Mesenteric fat pad (tissue), 1 donor: Measurements from ENCODE around the gene RNF112. TPM values are rescaled to one million over a fixed set of nuclear protein-coding genes. Genes with fewer than 3 reads are reported as not detected.
"Not testable (repeated sequence)": the region's sequence is repeated elsewhere in the genome, so short reads cannot be mapped to it uniquely, and the experiment has no call there.

ENCODE experiments used
- DNase-seq: peaks from one replicate; pipeline ENCODE4 v3.0.0-alpha.2; 2020; ENCODE audit warnings: low spot score
- total RNA-seq: library from RNA; stranded (reverse); fragmentation: NEBNext Ultra II Directional; extraction: Animal tissue kit (Norgen Biotek cat#: 25700); gene quantifications from one replicate; pipeline ENCODE4 v1.2.1, GENCODE V29; 2021
- donor health status: DM: yes; HTN: yes; CAD: no.

RNF112 gene
- total RNA-seq, 1 donor from 2014 or later, result 3.9 TPM

- no peak for DNase-seq
Observed at GRCh38 chr17:19443148-19443547, 32.1 kb downstream of the RNF112 start.

DNA sequence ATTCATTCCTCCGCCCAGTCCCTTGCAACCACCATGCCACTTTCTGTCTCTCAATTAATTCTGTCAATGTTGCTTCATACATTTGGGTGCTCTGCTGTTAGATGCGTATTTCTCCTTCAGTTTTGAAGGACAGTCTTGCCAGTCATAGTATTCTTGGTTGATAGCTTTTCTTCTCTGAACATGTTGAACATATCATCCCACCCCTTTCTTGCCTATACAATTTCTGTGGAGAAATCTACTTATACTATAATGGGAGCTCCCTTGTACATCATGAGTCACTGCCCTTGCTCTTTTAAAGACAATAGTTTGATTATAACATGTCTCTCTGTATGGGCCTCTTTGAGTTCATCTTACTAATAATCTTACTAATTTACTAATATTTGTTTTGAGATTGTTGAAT is 34.1 kb downstream of the RNF112 start:
- no peak for DNase-seq

GRCh38 chr17:19446577-19446976 is 35.5 kb downstream of the RNF112 start:
- not testable (repeated sequence) for DNase-seq

DNA sequence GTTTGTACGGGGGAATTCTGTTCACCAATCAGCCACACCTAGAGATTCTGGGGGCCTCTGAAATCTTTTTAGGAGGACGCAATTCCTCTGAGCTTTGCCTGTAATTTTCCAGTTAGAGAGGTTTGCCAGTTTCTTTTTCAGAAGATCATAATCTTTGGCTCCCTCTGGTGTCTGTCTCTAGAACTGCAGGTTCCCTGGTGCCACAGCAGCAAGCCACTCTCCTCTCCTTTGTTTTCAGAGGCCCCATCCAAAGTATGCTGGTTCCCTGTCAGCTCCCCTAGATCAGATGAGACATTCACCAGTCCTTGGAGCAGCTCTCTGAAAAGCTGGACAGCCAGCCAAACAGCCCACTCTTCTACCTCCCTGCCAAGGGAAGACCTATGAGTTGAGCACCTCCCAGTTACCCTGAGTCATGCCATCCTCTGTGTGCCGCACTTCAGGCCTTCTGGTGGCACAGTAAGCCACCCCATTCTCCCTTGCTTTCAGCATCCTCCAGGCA is 36.1 kb downstream of the RNF112 start:
- DNase-seq, result no peak

- DNase-seq, result no peak
Observed at GRCh38 chr17:19448341-19449268, 37.6 kb downstream of the RNF112 start.

GRCh38 chr17:19449656-19450055 is 38.6 kb downstream of the RNF112 start:
- DNase-seq, result no peak

- peak; percentile 53 for DNase-seq
Observed at GRCh38 chr17:19453296-19453695, 42.3 kb downstream of the RNF112 start.

- no peak for DNase-seq
Observed at GRCh38 chr17:19454074-19454473, 43.0 kb downstream of the RNF112 start.

DNA sequence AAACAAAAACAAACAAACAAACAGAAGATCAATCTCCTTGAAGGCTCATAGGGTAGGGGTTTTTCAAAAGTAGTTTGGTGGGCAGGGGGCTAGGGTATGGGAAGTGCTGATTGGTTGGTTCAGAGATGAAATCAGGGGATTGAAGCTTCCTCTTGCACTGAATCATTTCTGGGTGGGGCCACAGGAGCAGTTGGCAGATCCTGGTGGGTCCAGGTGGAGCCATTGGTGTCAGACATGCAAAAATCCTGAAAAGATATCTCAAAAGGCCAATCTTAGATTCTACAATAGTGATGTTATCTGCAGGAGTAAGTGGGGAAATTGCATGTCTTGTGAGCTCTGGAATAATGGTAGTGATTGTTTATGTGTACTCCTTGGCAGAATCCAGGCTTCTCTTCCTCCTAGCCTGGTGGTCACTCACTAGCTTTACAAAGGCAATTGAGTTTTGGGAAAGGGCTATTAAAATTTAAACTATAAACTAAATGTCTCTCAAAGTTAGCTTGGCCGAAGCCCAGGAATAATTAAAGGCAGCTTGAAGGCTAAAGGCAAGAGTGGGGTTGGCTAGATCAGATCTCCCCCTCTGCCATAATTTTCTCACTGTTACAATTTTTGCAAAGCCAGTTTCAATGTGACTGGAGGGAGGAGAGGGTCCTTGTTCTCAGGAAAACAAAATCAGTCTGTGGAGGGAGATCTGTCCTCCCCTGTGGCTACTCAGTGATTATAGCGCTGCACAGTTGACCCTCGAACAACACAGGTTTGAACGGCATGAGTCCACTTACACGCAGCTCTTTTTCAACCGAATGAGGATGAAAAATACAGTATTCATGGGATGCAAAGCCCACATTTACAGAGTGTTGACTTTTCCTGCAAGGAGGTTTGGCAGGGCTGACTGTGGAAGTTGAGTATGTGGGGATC is 45.2 kb downstream of the RNF112 start:
- peak; percentile 14 for DNase-seq

DNA sequence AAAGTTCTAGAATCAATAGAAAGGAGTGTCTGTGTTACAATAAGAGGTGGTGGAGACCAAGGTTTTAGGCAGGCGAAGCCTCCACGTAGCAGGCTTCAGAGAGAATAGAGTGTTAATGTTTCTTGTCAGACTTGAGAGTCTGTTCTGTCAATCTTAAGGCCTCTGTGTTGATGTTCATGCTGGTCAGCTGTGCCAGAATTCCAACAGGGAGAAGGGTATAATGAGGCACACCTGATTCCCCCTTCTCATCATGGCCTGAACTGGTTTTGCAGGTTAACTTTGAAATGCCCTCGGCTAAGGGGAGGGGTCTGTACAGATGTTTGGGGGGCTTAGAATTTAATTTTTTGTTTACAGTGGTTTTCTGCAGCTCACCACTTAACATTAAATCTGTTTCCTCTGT is 46.0 kb downstream of the RNF112 start:
- DNase-seq, result no peak

GRCh38 chr17:19457830-19458271 is 46.8 kb downstream of the RNF112 start:
- peak; percentile 65 for DNase-seq

DNA sequence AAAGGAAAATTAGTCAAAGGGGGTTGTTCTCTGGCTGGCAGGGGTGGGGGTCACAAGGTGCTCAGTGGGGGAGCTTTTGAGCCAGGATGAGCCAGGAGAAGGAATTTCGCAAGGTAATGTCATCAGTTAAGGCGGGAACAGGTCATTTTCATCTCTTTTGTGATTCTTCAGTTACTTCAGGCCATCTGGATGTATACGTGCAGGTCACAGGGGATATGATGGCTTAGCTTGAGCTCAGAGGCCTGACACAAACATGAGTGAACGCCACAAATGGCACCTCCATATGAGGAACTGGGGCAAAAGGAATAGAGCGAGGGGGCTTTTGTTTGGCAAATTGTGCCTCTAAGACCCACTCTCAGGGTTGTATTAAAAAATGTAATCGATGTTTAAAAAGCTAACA is 47.4 kb downstream of the RNF112 start:
- peak; percentile 11 for DNase-seq

- not testable (repeated sequence) for DNase-seq
Observed at GRCh38 chr17:19459018-19459655, 48.1 kb downstream of the RNF112 start.

DNA sequence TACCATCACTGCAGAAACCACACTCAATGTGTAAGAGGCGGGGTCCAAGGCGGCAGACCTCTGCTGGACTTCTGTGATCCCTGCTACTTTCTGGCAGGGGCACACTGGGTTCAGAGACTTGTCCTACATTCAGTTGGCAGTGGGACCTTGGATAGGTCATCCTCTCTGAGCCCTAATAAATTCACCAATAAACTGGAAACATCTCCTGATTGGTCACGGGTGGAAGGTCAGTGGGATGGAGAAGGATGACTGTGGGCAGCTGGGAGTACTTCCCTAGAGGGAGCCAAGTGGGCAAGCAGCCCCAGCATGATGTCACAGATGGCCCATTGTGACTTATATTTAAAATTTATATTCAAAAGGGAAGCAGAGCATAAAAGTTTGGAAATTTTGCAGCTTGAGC is 49.7 kb downstream of the RNF112 start:
- peak; percentile 81 for DNase-seq

GRCh38 chr17:19461116-19461515 is 50.1 kb downstream of the RNF112 start:
- DNase-seq, result peak; percentile 30

DNA sequence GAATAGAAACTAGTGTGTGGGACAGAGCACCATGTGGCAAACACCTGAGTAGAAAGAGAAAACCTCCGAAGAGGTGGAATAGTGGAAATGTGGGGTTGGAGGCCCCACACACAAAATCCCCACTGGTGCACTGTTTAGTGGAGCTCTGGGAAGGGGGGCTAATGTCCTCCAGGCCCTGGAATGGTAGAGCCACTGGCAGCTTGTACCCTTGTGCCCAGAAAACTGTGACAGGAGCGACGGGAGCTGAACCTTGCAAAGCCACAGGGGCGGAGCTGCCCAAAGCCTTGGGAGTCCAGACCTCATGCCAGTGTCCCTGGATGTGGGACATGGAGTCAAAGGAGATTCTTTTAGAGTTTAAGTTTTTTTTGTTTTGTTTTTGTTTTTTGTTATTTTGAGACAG is 50.6 kb downstream of the RNF112 start:
- peak; percentile 65 for DNase-seq

DNA sequence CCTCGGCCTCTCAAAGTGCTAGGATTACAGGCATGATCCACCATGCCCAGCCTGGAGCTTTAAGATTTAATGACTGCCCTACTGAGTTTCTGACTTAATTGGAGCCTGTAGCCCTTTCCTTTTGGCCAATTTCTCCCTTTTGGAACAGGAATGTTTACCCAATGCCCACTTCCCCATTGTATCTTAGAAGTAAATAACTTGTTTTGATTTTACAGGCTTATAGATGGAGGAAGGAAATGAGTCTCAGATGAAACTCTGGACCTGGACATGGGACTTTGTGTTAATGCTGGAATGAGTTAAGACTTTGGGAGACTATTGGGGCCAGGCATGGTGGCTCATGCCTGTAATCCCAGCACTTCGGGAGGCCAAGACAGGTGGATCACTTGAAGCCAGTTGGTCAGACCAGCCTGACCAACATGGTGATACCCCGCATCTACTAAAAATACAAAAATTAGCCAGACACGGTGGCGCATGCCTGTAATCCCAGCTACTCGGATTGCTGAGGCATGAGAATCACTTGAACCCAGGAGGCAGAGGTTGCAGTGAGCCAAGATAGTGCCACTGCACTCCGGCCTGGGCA is 51.5 kb downstream of the RNF112 start:
- peak; percentile 55 for DNase-seq

- peak; percentile 69 for DNase-seq
Observed at GRCh38 chr17:19464031-19465026, 53.3 kb downstream of the RNF112 start.
